ENCODE measurements around the gene FUOM. TPM values are rescaled to one million over a fixed set of nuclear protein-coding genes. Genes with fewer than 3 reads are reported as not detected.

Gene FUOM
- total RNA-seq, 1 experiment from 2014 or later = 31.3 TPM

DNA sequence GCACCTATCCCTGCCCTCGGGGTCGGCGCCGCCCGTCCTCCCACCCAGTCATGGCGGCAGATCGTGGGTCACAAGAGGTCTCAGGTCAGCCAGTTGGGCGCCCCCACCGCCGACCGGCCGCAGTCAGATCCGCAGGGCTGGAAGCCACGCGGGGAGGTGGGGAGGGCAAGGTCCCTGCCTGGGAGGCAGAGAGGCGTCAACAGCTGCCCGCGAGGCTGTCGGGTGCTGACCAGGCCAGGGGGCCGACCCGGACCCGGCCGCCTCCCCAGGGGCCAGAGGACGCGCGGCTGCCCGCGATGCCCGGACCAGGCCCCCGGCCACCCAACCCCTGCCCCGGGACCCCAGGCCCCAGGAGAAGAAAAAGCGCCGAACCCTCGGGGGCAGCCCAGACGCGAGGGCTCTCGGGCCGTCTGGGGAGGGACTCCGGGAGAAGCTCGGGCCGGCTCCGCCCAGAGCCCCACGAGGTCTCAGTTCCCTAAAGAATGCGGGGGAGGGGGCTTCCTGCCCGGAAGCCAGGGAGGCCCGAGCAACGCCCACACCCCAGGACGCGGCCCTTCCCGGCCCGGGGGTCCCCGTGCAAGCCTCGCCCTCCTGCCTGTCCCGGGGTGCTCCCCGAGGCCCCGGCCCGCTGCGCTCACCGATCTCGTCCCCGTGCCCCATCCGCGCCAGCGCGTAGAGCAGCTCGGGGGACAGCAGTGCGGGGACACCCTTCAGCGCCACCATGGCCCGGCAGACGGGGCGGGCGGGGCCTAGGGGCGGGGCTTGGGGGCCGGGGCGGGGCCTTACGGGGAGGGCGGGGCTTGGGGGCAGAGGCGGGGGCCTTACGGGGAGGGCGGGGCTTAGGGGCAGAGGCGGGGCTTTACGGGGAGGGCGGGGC is at the start of gene FUOM (continued):
- TF ChIP-seq SMAD4 (CRISPR knock-in tag; IDR thresholded peaks at IDR 0.05) (no peak), ZNF219 (CRISPR knock-in tag; IDR thresholded peaks at IDR 0.05; ENCODE audit: borderline replicate concordance) (no peak), NR2C2 (CRISPR knock-in tag; IDR thresholded peaks at IDR 0.05) (no peak), FOXP1 (CRISPR knock-in tag; IDR thresholded peaks at IDR 0.05; ENCODE audit: borderline replicate concordance) (no peak; the same call in 1 of the 2 replicates), ZNF396 (CRISPR knock-in tag; IDR thresholded peaks at IDR 0.05; ENCODE audit: borderline replicate concordance) (no peak), ZBTB21 (CRISPR knock-in tag; IDR thresholded peaks at IDR 0.05; ENCODE audit: borderline replicate concordance) (no peak), FOXK1 (CRISPR knock-in tag; IDR thresholded peaks at IDR 0.05) (no peak), MXD4 (CRISPR knock-in tag; IDR thresholded peaks at IDR 0.05; ENCODE audit: borderline replicate concordance) (no peak), ATF1 (CRISPR knock-in tag; IDR thresholded peaks at IDR 0.05) (no peak), ZNF121 (CRISPR knock-in tag; IDR thresholded peaks at IDR 0.05) (no peak), JAZF1 (CRISPR knock-in tag; IDR thresholded peaks at IDR 0.05) (no peak), ELF4 (CRISPR knock-in tag; IDR thresholded peaks at IDR 0.05; ENCODE audit: low read depth) (no peak), TP53 (CRISPR knock-in tag; IDR thresholded peaks at IDR 0.05) (no peak), TCF7 (CRISPR knock-in tag; IDR thresholded peaks at IDR 0.05; ENCODE audit: low read depth) (no peak), ZNF138 (CRISPR knock-in tag; conservative IDR thresholded peaks at IDR 0.05) (no peak)
- TF ChIP-seq, protein P1, sequence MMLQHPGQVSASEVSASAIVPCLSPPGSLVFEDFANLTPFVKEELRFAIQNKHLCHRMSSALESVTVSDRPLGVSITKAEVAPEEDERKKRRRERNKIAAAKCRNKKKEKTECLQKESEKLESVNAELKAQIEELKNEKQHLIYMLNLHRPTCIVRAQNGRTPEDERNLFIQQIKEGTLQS (CRISPR knock-in tag; conservative IDR thresholded peaks at IDR 0.05) = no peak
- TF ChIP-seq, protein P2, sequence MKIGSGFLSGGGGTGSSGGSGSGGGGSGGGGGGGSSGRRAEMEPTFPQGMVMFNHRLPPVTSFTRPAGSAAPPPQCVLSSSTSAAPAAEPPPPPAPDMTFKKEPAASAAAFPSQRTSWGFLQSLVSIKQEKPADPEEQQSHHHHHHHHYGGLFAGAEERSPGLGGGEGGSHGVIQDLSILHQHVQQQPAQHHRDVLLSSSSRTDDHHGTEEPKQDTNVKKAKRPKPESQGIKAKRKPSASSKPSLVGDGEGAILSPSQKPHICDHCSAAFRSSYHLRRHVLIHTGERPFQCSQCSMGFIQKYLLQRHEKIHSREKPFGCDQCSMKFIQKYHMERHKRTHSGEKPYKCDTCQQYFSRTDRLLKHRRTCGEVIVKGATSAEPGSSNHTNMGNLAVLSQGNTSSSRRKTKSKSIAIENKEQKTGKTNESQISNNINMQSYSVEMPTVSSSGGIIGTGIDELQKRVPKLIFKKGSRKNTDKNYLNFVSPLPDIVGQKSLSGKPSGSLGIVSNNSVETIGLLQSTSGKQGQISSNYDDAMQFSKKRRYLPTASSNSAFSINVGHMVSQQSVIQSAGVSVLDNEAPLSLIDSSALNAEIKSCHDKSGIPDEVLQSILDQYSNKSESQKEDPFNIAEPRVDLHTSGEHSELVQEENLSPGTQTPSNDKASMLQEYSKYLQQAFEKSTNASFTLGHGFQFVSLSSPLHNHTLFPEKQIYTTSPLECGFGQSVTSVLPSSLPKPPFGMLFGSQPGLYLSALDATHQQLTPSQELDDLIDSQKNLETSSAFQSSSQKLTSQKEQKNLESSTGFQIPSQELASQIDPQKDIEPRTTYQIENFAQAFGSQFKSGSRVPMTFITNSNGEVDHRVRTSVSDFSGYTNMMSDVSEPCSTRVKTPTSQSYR (CRISPR knock-in tag; IDR thresholded peaks at IDR 0.05) = no peak
- TF ChIP-seq, protein P3, sequence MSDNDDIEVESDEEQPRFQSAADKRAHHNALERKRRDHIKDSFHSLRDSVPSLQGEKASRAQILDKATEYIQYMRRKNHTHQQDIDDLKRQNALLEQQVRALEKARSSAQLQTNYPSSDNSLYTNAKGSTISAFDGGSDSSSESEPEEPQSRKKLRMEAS (CRISPR knock-in tag; IDR thresholded peaks at IDR 0.05) = peak; percentile 45; the same call in 1 of the 2 replicates
- TF ChIP-seq, protein P4, sequence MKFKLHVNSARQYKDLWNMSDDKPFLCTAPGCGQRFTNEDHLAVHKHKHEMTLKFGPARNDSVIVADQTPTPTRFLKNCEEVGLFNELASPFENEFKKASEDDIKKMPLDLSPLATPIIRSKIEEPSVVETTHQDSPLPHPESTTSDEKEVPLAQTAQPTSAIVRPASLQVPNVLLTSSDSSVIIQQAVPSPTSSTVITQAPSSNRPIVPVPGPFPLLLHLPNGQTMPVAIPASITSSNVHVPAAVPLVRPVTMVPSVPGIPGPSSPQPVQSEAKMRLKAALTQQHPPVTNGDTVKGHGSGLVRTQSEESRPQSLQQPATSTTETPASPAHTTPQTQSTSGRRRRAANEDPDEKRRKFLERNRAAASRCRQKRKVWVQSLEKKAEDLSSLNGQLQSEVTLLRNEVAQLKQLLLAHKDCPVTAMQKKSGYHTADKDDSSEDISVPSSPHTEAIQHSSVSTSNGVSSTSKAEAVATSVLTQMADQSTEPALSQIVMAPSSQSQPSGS (CRISPR knock-in tag; IDR thresholded peaks at IDR 0.05; ENCODE audit: borderline replicate concordance, low read depth) = no peak
- TF ChIP-seq, protein P5, sequence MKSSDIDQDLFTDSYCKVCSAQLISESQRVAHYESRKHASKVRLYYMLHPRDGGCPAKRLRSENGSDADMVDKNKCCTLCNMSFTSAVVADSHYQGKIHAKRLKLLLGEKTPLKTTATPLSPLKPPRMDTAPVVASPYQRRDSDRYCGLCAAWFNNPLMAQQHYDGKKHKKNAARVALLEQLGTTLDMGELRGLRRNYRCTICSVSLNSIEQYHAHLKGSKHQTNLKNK (CRISPR knock-in tag; IDR thresholded peaks at IDR 0.05) = no peak
- TF ChIP-seq, protein P6, sequence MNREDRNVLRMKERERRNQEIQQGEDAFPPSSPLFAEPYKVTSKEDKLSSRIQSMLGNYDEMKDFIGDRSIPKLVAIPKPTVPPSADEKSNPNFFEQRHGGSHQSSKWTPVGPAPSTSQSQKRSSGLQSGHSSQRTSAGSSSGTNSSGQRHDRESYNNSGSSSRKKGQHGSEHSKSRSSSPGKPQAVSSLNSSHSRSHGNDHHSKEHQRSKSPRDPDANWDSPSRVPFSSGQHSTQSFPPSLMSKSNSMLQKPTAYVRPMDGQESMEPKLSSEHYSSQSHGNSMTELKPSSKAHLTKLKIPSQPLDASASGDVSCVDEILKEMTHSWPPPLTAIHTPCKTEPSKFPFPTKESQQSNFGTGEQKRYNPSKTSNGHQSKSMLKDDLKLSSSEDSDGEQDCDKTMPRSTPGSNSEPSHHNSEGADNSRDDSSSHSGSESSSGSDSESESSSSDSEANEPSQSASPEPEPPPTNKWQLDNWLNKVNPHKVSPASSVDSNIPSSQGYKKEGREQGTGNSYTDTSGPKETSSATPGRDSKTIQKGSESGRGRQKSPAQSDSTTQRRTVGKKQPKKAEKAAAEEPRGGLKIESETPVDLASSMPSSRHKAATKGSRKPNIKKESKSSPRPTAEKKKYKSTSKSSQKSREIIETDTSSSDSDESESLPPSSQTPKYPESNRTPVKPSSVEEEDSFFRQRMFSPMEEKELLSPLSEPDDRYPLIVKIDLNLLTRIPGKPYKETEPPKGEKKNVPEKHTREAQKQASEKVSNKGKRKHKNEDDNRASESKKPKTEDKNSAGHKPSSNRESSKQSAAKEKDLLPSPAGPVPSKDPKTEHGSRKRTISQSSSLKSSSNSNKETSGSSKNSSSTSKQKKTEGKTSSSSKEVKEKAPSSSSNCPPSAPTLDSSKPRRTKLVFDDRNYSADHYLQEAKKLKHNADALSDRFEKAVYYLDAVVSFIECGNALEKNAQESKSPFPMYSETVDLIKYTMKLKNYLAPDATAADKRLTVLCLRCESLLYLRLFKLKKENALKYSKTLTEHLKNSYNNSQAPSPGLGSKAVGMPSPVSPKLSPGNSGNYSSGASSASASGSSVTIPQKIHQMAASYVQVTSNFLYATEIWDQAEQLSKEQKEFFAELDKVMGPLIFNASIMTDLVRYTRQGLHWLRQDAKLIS (CRISPR knock-in tag; IDR thresholded peaks at IDR 0.05; ENCODE audit: borderline replicate concordance) = no peak
- TF ChIP-seq, protein P7, sequence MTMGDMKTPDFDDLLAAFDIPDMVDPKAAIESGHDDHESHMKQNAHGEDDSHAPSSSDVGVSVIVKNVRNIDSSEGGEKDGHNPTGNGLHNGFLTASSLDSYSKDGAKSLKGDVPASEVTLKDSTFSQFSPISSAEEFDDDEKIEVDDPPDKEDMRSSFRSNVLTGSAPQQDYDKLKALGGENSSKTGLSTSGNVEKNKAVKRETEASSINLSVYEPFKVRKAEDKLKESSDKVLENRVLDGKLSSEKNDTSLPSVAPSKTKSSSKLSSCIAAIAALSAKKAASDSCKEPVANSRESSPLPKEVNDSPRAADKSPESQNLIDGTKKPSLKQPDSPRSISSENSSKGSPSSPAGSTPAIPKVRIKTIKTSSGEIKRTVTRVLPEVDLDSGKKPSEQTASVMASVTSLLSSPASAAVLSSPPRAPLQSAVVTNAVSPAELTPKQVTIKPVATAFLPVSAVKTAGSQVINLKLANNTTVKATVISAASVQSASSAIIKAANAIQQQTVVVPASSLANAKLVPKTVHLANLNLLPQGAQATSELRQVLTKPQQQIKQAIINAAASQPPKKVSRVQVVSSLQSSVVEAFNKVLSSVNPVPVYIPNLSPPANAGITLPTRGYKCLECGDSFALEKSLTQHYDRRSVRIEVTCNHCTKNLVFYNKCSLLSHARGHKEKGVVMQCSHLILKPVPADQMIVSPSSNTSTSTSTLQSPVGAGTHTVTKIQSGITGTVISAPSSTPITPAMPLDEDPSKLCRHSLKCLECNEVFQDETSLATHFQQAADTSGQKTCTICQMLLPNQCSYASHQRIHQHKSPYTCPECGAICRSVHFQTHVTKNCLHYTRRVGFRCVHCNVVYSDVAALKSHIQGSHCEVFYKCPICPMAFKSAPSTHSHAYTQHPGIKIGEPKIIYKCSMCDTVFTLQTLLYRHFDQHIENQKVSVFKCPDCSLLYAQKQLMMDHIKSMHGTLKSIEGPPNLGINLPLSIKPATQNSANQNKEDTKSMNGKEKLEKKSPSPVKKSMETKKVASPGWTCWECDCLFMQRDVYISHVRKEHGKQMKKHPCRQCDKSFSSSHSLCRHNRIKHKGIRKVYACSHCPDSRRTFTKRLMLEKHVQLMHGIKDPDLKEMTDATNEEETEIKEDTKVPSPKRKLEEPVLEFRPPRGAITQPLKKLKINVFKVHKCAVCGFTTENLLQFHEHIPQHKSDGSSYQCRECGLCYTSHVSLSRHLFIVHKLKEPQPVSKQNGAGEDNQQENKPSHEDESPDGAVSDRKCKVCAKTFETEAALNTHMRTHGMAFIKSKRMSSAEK (CRISPR knock-in tag; IDR thresholded peaks at IDR 0.05; ENCODE audit: borderline replicate concordance) = no peak
- TF ChIP-seq, protein P8, sequence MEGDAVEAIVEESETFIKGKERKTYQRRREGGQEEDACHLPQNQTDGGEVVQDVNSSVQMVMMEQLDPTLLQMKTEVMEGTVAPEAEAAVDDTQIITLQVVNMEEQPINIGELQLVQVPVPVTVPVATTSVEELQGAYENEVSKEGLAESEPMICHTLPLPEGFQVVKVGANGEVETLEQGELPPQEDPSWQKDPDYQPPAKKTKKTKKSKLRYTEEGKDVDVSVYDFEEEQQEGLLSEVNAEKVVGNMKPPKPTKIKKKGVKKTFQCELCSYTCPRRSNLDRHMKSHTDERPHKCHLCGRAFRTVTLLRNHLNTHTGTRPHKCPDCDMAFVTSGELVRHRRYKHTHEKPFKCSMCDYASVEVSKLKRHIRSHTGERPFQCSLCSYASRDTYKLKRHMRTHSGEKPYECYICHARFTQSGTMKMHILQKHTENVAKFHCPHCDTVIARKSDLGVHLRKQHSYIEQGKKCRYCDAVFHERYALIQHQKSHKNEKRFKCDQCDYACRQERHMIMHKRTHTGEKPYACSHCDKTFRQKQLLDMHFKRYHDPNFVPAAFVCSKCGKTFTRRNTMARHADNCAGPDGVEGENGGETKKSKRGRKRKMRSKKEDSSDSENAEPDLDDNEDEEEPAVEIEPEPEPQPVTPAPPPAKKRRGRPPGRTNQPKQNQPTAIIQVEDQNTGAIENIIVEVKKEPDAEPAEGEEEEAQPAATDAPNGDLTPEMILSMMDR (IDR thresholded peaks at IDR 0.05) = no peak

Data from WTC11 (cell line).